Prostate gland (tissue), 2 donors: ENCODE results near the gene PLCB2. TPM values are rescaled to one million over a fixed set of nuclear protein-coding genes. Genes with fewer than 3 reads are reported as not detected.
A peak's percentile ranks its signal among the peaks of the same experiment; 100 is the strongest.

Experiments
- DNase-seq: peaks from one replicate; pipeline ENCODE4 v3.0.0-alpha.2; 2019; ENCODE audit warnings: low spot score
- H3K27ac ChIP-seq, 2 donors: fragments of 200-600 bp; sonication (generic); 2 replicates each; pipeline ENCODE4 v1.5.1; 2017 to 2019
- H3K27me3 ChIP-seq: fragments of 200-600 bp; sonication (generic); replicated peaks from 2 replicates; pipeline ENCODE4 v1.5.1; 2019; ENCODE audit not compliant: insufficient read depth
- H3K36me3 ChIP-seq, 2 donors: fragments of 200-600 bp; sonication (generic); 1 replicate in 1 of 2; 2 replicates in 1 of 2; pipeline versions ENCODE4 v1.5.1 to v1.8.1; 2017 to 2019
- H3K4me1 ChIP-seq: fragments of 200-600 bp; sonication (generic); replicated peaks from 2 replicates; pipeline ENCODE4 v1.5.1; 2019
- H3K4me3 ChIP-seq, 2 donors: fragments of 200-600 bp; sonication (generic); 2 replicates each; pipeline ENCODE4 v1.5.1; 2017 to 2019
- H3K9me3 ChIP-seq: fragments of 200-600 bp; sonication (generic); 2 replicates; pipeline ENCODE4 v1.5.1; 2017
- CTCF ChIP-seq, 4 experiments: fragments of 200-600 bp in 2 of 4; fragments of 450-650 bp in 2 of 4; sonication (generic) in 2 of 4; IDR thresholded peaks; 1 replicate in 3 of 4; 2 replicates in 1 of 4; pipeline ENCODE4 v1.5.1; 2016 to 2019; ENCODE audit warnings: antibody characterized with exemption in 4 of 4, mild to moderate bottlenecking in 2 of 4, moderate library complexity in 2 of 4
- POLR2A ChIP-seq: fragments of 450-650 bp; IDR thresholded peaks from one replicate; pipeline ENCODE4 v1.6.1; 2016; ENCODE audit warnings: antibody characterized with exemption, mild to moderate bottlenecking
- POLR2AphosphoS5 ChIP-seq: sonication (generic); formaldehyde crosslinking; IDR thresholded peaks from one replicate; pipeline ENCODE4 v1.6.1; 2017; ENCODE audit warnings: antibody characterized with exemption
- WGBS: methylation state at CpG from one replicate; pipeline ENCODE4 v1.1.5; 2018; 5-methylcytosine and 5-hydroxymethylcytosine counted together
- intact Hi-C: fragments of 100-400 bp; cut with DNase I; formaldehyde crosslinking; loops from one replicate; pipeline ENCODE4 v1.14.2; 2022
- total RNA-seq, 2 donors: library from RNA; depleted of rRNA; stranded (reverse); fragments of >200 nt; gene quantifications; one replicate each; pipeline ENCODE4 v1.1.0, GENCODE V29; 2016

The PLCB2 gene
- total RNA-seq, 2 donors from 2014 or later, result 1.5 to 13.0 TPM

- intact Hi-C loops, result loop anchor here (5.0 kb wide), 1 partner anchor 165 kb away; the partner anchor contains the start of gene BMF
- no peak overlapping the region for H3K27ac ChIP-seq
- no peak for DNase-seq
- H3K4me3 ChIP-seq, result no peak overlapping the region
- H3K9me3 ChIP-seq, result no peaks in the 10 kb centered on the region
- no peaks in the 10 kb centered on the region for H3K4me1 ChIP-seq
- WGBS, result 84% methylated on average over 19 of the region's 20 CpGs
- TF ChIP-seq CTCF (IDR thresholded peaks at IDR 0.05) (peak in 1 of 4 experiments; percentile 37), POLR2AphosphoS5 (no peak)
- no peaks in the 10 kb centered on the region for H3K27me3 ChIP-seq
- H3K36me3 ChIP-seq, result no peaks in the 10 kb centered on the region
Observed at GRCh38 chr15:40272485-40273056, 35.2 kb downstream of the PLCB2 start.

- 92% methylated on average over 25 of the region's 25 CpGs for WGBS
- TF ChIP-seq CTCF (IDR thresholded peaks at IDR 0.05) (no peak), POLR2AphosphoS5 (no peak), POLR2A (no peak)
- no peaks in the 10 kb centered on the region for H3K4me1 ChIP-seq
- DNase-seq, result no peak
- H3K36me3 ChIP-seq, result no peaks in the 10 kb centered on the region
- H3K27me3 ChIP-seq, result no peaks in the 10 kb centered on the region
- no peaks in the 10 kb centered on the region for H3K9me3 ChIP-seq
- H3K4me3 ChIP-seq, result no peak overlapping the region
- intact Hi-C loops, result loop anchor here (5.0 kb wide), 1 partner anchor 165 kb away; the partner anchor contains the start of gene BMF
- H3K27ac ChIP-seq, result no peak overlapping the region
Observed at GRCh38 chr15:40271685-40272484, 35.9 kb downstream of the PLCB2 start.

GRCh38 chr15:40270246-40270995, 37.3 kb downstream of the PLCB2 start:
- H3K27ac ChIP-seq, result no peak overlapping the region
- H3K36me3 ChIP-seq, result no peaks in the 10 kb centered on the region
- H3K4me1 ChIP-seq, result no peaks in the 10 kb centered on the region
- TF ChIP-seq POLR2AphosphoS5 (no peak), CTCF (IDR thresholded peaks at IDR 0.05) (no peak), POLR2A (no peak)
- 81% methylated on average over 11 of the region's 11 CpGs for WGBS
- DNase-seq, result no peak
- H3K9me3 ChIP-seq, result no peaks in the 10 kb centered on the region
- no peaks in the 10 kb centered on the region for H3K27me3 ChIP-seq
- no peak overlapping the region for H3K4me3 ChIP-seq
- intact Hi-C loops, result loop anchor here (5.0 kb wide), 1 partner anchor 163 kb away; the partner anchor contains the start of gene BMF

GRCh38 chr15:40269604-40270003, 38.1 kb downstream of the PLCB2 start:
- Histone ChIP-seq H3K27ac (no peak overlapping the region), H3K27me3 (no peaks in the 10 kb centered on the region), H3K9me3 (no peaks in the 10 kb centered on the region), H3K4me3 (no peak overlapping the region), H3K4me1 (no peaks in the 10 kb centered on the region), H3K36me3 (no peaks in the 10 kb centered on the region)
- TF ChIP-seq POLR2AphosphoS5 (no peak), POLR2A (no peak), CTCF (IDR thresholded peaks at IDR 0.05) (no peak)
- intact Hi-C loops, result loop anchor here (5.0 kb wide), 1 partner anchor 162 kb away; the partner anchor contains the start of gene BMF
- no peak for DNase-seq
- 74% methylated on average over 4 of the region's 4 CpGs for WGBS
